ENCODE measurements around the gene KCND1.

GRCh38 chrX:48934581-48935300 lies 36.9 kb downstream of the KCND1 start:
- no peak for TF ChIP-seq POLR2A (IDR thresholded peaks at IDR 0.05)
- no peak for TF ChIP-seq CTCF (IDR thresholded peaks at IDR 0.05)

Data from breast epithelium (tissue), 3 donors.